Fibroblast of villous mesenchyme (primary cell): ENCODE measurements around the gene PTPRN2. TPM values are rescaled to one million over a fixed set of nuclear protein-coding genes. Genes with fewer than 3 reads are reported as not detected.

Experiments
- DNase-seq: peaks from one replicate; pipeline ENCODE4 v3.0.0-alpha.2; 2010; ENCODE audit warnings: low read depth
- H3K4me3 ChIP-seq: 2 replicates; pipeline ENCODE4 v1.5.1; 2011; ENCODE audit warnings: low read depth, mild to moderate bottlenecking, low read length
- CTCF ChIP-seq: IDR thresholded peaks from 2 replicates; pipeline ENCODE4 v1.5.1; 2012; ENCODE audit warnings: low read depth, mild to moderate bottlenecking, low read length; ENCODE audit not compliant: insufficient read depth
- total RNA-seq: library from RNA; depleted of rRNA; stranded (reverse); fragments of >200 nt; gene quantifications from 2 replicates; pipeline ENCODE4 v1.2.3, GENCODE V29; 2012

Gene PTPRN2
- total RNA-seq, 1 donor, result not detected

- no peak for TF ChIP-seq CTCF
- DNase-seq, result no peak
- H3K4me3 ChIP-seq, result no peak overlapping the region
Measured at GRCh38 chr7:158602905-158603772, 15.5 kb upstream of the PTPRN2 start.

GRCh38 chr7:158602041-158602440, 14.4 kb upstream of the PTPRN2 start:
- TF ChIP-seq CTCF, result no peak
- H3K4me3 ChIP-seq, result no peak overlapping the region
- no peak for DNase-seq

GRCh38 chr7:158601090-158601489, 13.5 kb upstream of the PTPRN2 start:
- TF ChIP-seq CTCF, result no peak
- DNase-seq, result no peak
- no peak overlapping the region for H3K4me3 ChIP-seq

GRCh38 chr7:158596745-158597144, 9.1 kb upstream of the PTPRN2 start:
- H3K4me3 ChIP-seq, result no peak overlapping the region
- no peak for DNase-seq
- no peak for TF ChIP-seq CTCF

GRCh38 chr7:158596309-158596708, 8.7 kb upstream of the PTPRN2 start:
- no peak for DNase-seq
- no peak for TF ChIP-seq CTCF
- H3K4me3 ChIP-seq, result no peak overlapping the region

GRCh38 chr7:158595068-158595467, 7.4 kb upstream of the PTPRN2 start:
- no peak overlapping the region for H3K4me3 ChIP-seq
- no peak for TF ChIP-seq CTCF
- peak; percentile 40 for DNase-seq
